ENCODE measurements around the gene SYNGAP1.

The SYNGAP1 gene

DNA sequence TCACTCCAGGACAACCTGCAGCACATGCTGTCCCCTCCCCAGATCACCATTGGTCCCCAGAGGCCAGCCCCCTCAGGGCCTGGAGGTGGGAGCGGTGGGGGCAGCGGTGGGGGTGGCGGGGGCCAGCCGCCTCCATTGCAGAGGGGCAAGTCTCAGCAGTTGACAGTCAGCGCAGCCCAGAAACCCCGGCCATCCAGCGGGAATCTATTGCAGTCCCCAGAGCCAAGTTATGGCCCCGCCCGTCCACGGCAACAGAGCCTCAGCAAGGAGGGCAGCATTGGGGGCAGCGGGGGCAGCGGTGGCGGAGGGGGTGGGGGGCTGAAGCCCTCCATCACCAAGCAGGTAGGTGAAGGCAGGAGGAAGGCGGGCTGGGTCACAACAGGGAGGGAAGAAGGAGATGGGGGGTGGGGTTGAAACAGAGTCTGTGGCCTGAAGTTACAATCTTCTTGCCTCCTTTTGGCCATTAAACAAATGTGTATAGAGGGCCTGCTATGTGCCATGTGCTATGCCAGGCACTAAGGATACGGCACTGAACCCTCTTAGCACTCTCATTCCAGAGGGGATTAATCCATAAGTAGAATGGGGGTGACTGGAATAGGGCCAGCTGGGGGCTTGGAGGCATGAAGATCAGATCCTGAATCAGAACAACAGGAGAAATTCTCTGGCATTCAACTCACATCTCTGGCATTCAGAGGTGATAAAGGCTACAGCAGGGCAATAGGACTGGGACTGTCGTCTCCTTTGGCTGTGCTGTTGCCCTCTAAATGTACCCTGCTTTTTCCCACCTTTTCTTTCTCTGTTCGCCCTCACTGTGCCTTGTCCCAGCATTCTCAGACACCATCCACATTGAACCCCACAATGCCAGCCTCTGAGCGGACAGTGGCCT is 24.0 kb downstream of the SYNGAP1 start:
- no peak overlapping the region for H2BK120ac ChIP-seq (ENCODE audit: low read depth, low read length)
- no peak overlapping the region for H3K4me3 ChIP-seq (ENCODE audit: low read length in 2 of 2)
- H3K23ac ChIP-seq (ENCODE audit: low read depth, low read length, poor library complexity), result no peak overlapping the region
- no peaks in the 10 kb centered on the region for H3K9me3 ChIP-seq (replicated peaks in 1 of 2; ENCODE audit: control insufficient read depth in 2 of 2, insufficient read depth in 1 of 2, low read depth in 1 of 2, low read length in 2 of 2)
- H4K91ac ChIP-seq (ENCODE audit: low read depth, low read length, poor library complexity), result no peak overlapping the region
- H2AK5ac ChIP-seq (ENCODE audit: low read depth, low read length), result no peak overlapping the region
- H3K9ac ChIP-seq (ENCODE audit: low read depth, low read length, poor library complexity), result no peak overlapping the region
- WGBS, 2 donors (ENCODE audit: extremely low coverage in 2 of 2, insufficient read length in 2 of 2, insufficient replicate concordance in 1 of 2), result no CpG with 5 or more reads among the region's 18 CpGs
- peaks cover under 1% of the 10 kb centered on the region for H3K79me1 ChIP-seq (ENCODE audit: low read depth, low read length)
- no peak overlapping the region for H4K8ac ChIP-seq (ENCODE audit: low read depth, low read length)
- DNase-seq (ENCODE audit: low spot score), result no peak
- H3K4me1 ChIP-seq (ENCODE audit: control insufficient read depth in 2 of 2, insufficient read depth in 1 of 2, low read depth in 1 of 2, low read length in 2 of 2), result no peaks in the 10 kb centered on the region
- H2BK5ac ChIP-seq (ENCODE audit: low read length), result no peak overlapping the region
- no peak overlapping the region for H3K4ac ChIP-seq (ENCODE audit: low read length)
- no peak overlapping the region for H2BK15ac ChIP-seq (ENCODE audit: low read length)
- no peak overlapping the region for H3K4me2 ChIP-seq (ENCODE audit: insufficient read depth, low read length, poor library complexity, severe bottlenecking)
- no peak overlapping the region for H2AFZ ChIP-seq (ENCODE audit: low read length)
- H3K27me3 ChIP-seq (ENCODE audit: control insufficient read depth in 3 of 3, insufficient read depth in 3 of 3, low read depth in 1 of 3, low read length in 3 of 3), result no peaks in the 10 kb centered on the region
- no peak overlapping the region for H2BK12ac ChIP-seq (ENCODE audit: low read length)
- H3K27ac ChIP-seq (replicated peaks; ENCODE audit: low read length), result no peak overlapping the region
- no peak overlapping the region for H3K18ac ChIP-seq (ENCODE audit: low read length)
- no peak overlapping the region for H3K14ac ChIP-seq (ENCODE audit: low read length)
- H3K36me3 ChIP-seq (replicated peaks in 1 of 2; ENCODE audit: control insufficient read depth in 2 of 2, insufficient read depth in 2 of 2, low read length in 2 of 2), result peaks cover 84 to 96% of the 10 kb centered on the region in 2 donors

DNA sequence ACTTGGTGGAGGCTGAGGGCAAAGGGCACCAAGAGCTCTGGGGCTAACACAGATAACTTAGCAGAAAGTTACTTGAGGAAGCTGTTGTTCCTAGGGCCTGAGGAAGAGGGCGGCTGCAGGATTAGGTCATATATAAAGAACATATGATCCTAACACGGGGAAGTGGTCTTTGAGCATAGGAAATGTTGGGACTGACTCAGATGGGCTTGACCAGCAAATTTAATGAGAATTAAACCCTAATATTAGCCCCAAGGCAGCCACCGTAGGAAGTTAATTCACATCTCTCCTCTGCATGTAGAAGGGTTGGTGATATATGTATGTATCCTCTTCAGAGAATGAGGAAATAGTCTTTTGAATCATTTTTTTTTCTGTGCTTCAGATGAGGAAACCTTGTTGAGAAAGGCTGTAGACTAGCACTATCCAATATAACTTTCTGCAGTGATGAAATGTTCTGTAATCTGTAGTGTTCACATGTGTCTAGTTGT is 25.3 kb downstream of the SYNGAP1 start:
- H2BK15ac ChIP-seq (ENCODE audit: low read length), result no peak overlapping the region
- H3K27me3 ChIP-seq (ENCODE audit: control insufficient read depth in 3 of 3, insufficient read depth in 3 of 3, low read depth in 1 of 3, low read length in 3 of 3), result no peaks in the 10 kb centered on the region
- WGBS, 2 donors (ENCODE audit: extremely low coverage in 2 of 2, insufficient read length in 2 of 2, insufficient replicate concordance in 1 of 2), result no CpG with 5 or more reads among the region's 3 CpGs
- H3K4me2 ChIP-seq (ENCODE audit: insufficient read depth, low read length, poor library complexity, severe bottlenecking), result no peak overlapping the region
- H3K4ac ChIP-seq (ENCODE audit: low read length), result no peak overlapping the region
- no peak overlapping the region for H2AFZ ChIP-seq (ENCODE audit: low read length)
- no peaks in the 10 kb centered on the region for H3K9me3 ChIP-seq (replicated peaks in 1 of 2; ENCODE audit: control insufficient read depth in 2 of 2, insufficient read depth in 1 of 2, low read depth in 1 of 2, low read length in 2 of 2)
- no peak overlapping the region for H3K14ac ChIP-seq (ENCODE audit: low read length)
- H3K4me1 ChIP-seq (ENCODE audit: control insufficient read depth in 2 of 2, insufficient read depth in 1 of 2, low read depth in 1 of 2, low read length in 2 of 2), result no peaks in the 10 kb centered on the region
- H4K91ac ChIP-seq (ENCODE audit: low read depth, low read length, poor library complexity), result no peak overlapping the region
- no peak overlapping the region for H3K23ac ChIP-seq (ENCODE audit: low read depth, low read length, poor library complexity)
- DNase-seq (ENCODE audit: low spot score), result no peak
- H3K4me3 ChIP-seq (ENCODE audit: low read length in 2 of 2), result peak overlapping the region in 1 of 2 donors; percentile 13
- H3K79me1 ChIP-seq (ENCODE audit: low read depth, low read length), result no peaks in the 10 kb centered on the region
- peaks cover 84 to 97% of the 10 kb centered on the region in 2 donors for H3K36me3 ChIP-seq (replicated peaks in 1 of 2; ENCODE audit: control insufficient read depth in 2 of 2, insufficient read depth in 2 of 2, low read length in 2 of 2)
- no peak overlapping the region for H2AK5ac ChIP-seq (ENCODE audit: low read depth, low read length)
- H3K27ac ChIP-seq (replicated peaks; ENCODE audit: low read length), result no peak overlapping the region
- no peak overlapping the region for H2BK120ac ChIP-seq (ENCODE audit: low read depth, low read length)
- H3K18ac ChIP-seq (ENCODE audit: low read length), result no peak overlapping the region
- H4K8ac ChIP-seq (ENCODE audit: low read depth, low read length), result no peak overlapping the region
- no peak overlapping the region for H2BK5ac ChIP-seq (ENCODE audit: low read length)
- H2BK12ac ChIP-seq (ENCODE audit: low read length), result no peak overlapping the region
- no peak overlapping the region for H3K9ac ChIP-seq (ENCODE audit: low read depth, low read length, poor library complexity)

DNA sequence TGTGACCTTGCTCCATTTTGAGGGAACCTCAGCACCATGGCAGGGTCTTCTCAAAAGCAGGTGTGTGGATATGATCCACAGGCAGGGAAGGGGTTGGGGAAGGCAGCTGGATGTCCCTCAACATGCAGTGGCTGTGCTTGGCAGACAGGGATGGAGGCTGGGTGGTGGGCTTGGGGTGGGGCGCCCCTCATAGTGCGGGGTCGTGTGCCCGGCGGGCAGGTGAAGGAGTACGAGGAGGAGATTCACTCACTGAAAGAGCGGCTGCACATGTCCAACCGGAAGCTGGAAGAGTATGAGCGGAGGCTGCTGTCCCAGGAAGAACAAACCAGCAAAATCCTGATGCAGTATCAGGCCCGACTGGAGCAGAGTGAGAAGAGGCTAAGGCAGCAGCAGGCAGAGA is 26.5 kb downstream of the SYNGAP1 start:
- H3K23ac ChIP-seq (ENCODE audit: low read depth, low read length, poor library complexity), result peak overlapping the region; percentile 23
- no peak overlapping the region for H3K4me2 ChIP-seq (ENCODE audit: insufficient read depth, low read length, poor library complexity, severe bottlenecking)
- no peak for DNase-seq (ENCODE audit: low spot score)
- H3K4me1 ChIP-seq (ENCODE audit: control insufficient read depth in 2 of 2, insufficient read depth in 1 of 2, low read depth in 1 of 2, low read length in 2 of 2), result no peaks in the 10 kb centered on the region
- H3K9me3 ChIP-seq (replicated peaks in 1 of 2; ENCODE audit: control insufficient read depth in 2 of 2, insufficient read depth in 1 of 2, low read depth in 1 of 2, low read length in 2 of 2), result no peaks in the 10 kb centered on the region
- H2BK12ac ChIP-seq (ENCODE audit: low read length), result no peak overlapping the region
- no peak overlapping the region for H3K18ac ChIP-seq (ENCODE audit: low read length)
- no peak overlapping the region for H2BK120ac ChIP-seq (ENCODE audit: low read depth, low read length)
- H3K4me3 ChIP-seq (ENCODE audit: low read length in 2 of 2), result no peak overlapping the region
- H3K14ac ChIP-seq (ENCODE audit: low read length), result no peak overlapping the region
- H3K9ac ChIP-seq (ENCODE audit: low read depth, low read length, poor library complexity), result no peak overlapping the region
- H2AFZ ChIP-seq (ENCODE audit: low read length), result no peak overlapping the region
- no peaks in the 10 kb centered on the region for H3K79me1 ChIP-seq (ENCODE audit: low read depth, low read length)
- no peaks in the 10 kb centered on the region for H3K27me3 ChIP-seq (ENCODE audit: control insufficient read depth in 3 of 3, insufficient read depth in 3 of 3, low read depth in 1 of 3, low read length in 3 of 3)
- H4K91ac ChIP-seq (ENCODE audit: low read depth, low read length, poor library complexity), result no peak overlapping the region
- H3K36me3 ChIP-seq (replicated peaks in 1 of 2; ENCODE audit: control insufficient read depth in 2 of 2, insufficient read depth in 2 of 2, low read length in 2 of 2), result peaks cover 73 to 96% of the 10 kb centered on the region in 2 donors
- WGBS, 2 donors (ENCODE audit: extremely low coverage in 2 of 2, insufficient read length in 2 of 2, insufficient replicate concordance in 1 of 2), result no CpG with 5 or more reads among the region's 10 CpGs
- no peak overlapping the region for H3K27ac ChIP-seq (replicated peaks; ENCODE audit: low read length)
- H2AK5ac ChIP-seq (ENCODE audit: low read depth, low read length), result no peak overlapping the region
- H4K8ac ChIP-seq (ENCODE audit: low read depth, low read length), result no peak overlapping the region
- H3K4ac ChIP-seq (ENCODE audit: low read length), result no peak overlapping the region
- H2BK5ac ChIP-seq (ENCODE audit: low read length), result no peak overlapping the region
- no peak overlapping the region for H2BK15ac ChIP-seq (ENCODE audit: low read length)

DNA sequence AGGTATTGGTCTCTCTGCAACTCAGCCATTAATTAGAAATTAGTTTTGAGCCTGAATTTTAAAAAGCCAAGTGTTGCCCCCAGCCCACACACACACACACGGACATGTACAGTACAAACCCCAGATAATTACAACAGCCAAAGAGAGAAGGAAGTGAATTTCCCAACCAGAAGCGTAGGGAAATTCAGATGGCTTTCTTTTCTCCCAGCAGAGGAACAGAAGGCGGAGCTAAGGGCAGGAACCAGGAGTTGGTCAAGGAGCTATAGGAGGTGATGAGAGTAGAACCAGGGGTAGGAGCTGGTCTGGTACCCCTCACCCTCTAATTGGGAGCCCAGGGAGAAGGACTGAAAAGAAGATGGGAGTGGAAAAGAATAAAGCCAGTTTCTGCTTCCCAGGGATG is 30.6 kb downstream of the SYNGAP1 start:
- H3K4ac ChIP-seq (ENCODE audit: low read length), result no peak overlapping the region
- peaks cover 5 to 9% of the 10 kb centered on the region in 2 donors for H3K4me1 ChIP-seq (ENCODE audit: control insufficient read depth in 2 of 2, insufficient read depth in 1 of 2, low read depth in 1 of 2, low read length in 2 of 2)
- peaks cover 5% of the 10 kb centered on the region for H3K79me1 ChIP-seq (ENCODE audit: low read depth, low read length)
- H4K91ac ChIP-seq (ENCODE audit: low read depth, low read length, poor library complexity), result no peak overlapping the region
- no peak overlapping the region for H3K23ac ChIP-seq (ENCODE audit: low read depth, low read length, poor library complexity)
- H3K18ac ChIP-seq (ENCODE audit: low read length), result no peak overlapping the region
- no peak for DNase-seq (ENCODE audit: low spot score)
- no peak overlapping the region for H2BK12ac ChIP-seq (ENCODE audit: low read length)
- peaks cover 44 to 78% of the 10 kb centered on the region in 2 donors for H3K36me3 ChIP-seq (replicated peaks in 1 of 2; ENCODE audit: control insufficient read depth in 2 of 2, insufficient read depth in 2 of 2, low read length in 2 of 2)
- H3K14ac ChIP-seq (ENCODE audit: low read length), result no peak overlapping the region
- no peak overlapping the region for H2AK5ac ChIP-seq (ENCODE audit: low read depth, low read length)
- WGBS, 2 donors (ENCODE audit: extremely low coverage in 2 of 2, insufficient read length in 2 of 2, insufficient replicate concordance in 1 of 2), result no CpG with 5 or more reads among the region's 3 CpGs
- no peaks in the 10 kb centered on the region for H3K27me3 ChIP-seq (ENCODE audit: control insufficient read depth in 3 of 3, insufficient read depth in 3 of 3, low read depth in 1 of 3, low read length in 3 of 3)
- no peak overlapping the region for H3K9ac ChIP-seq (ENCODE audit: low read depth, low read length, poor library complexity)
- H4K8ac ChIP-seq (ENCODE audit: low read depth, low read length), result no peak overlapping the region
- H2BK5ac ChIP-seq (ENCODE audit: low read length), result no peak overlapping the region
- no peak overlapping the region for H3K4me2 ChIP-seq (ENCODE audit: insufficient read depth, low read length, poor library complexity, severe bottlenecking)
- H2AFZ ChIP-seq (ENCODE audit: low read length), result no peak overlapping the region
- no peaks in the 10 kb centered on the region for H3K9me3 ChIP-seq (replicated peaks in 1 of 2; ENCODE audit: control insufficient read depth in 2 of 2, insufficient read depth in 1 of 2, low read depth in 1 of 2, low read length in 2 of 2)
- no peak overlapping the region for H2BK15ac ChIP-seq (ENCODE audit: low read length)
- H3K27ac ChIP-seq (replicated peaks; ENCODE audit: low read length), result no peak overlapping the region
- no peak overlapping the region for H3K4me3 ChIP-seq (ENCODE audit: low read length in 2 of 2)
- H2BK120ac ChIP-seq (ENCODE audit: low read depth, low read length), result no peak overlapping the region

Data from neuronal stem cell (in vitro differentiated cells).